Hypothalamus (tissue), 51 donors: ENCODE data around the gene PRKD3.

Experiments used
- DNase-seq, 51 donors: peaks; one replicate each; lab custom pipeline; 2025; lab: John Stamatoyannopoulos, UW

PRKD3 gene

GRCh38 chr2:37324786-37325624, at the start of gene PRKD3:
TSS of gene PRKD3 (minus strand) at chr2:37324833. CDS start at chr2:37316524, 8,309 bp downstream.
- DNase-seq: peak in 43 of 51 donors; percentile 10 to 83 (median 56)

GRCh38 chr2:37372000-37372399, 47.4 kb upstream of the PRKD3 start:
- DNase-seq: no peak

GRCh38 chr2:37370666-37371065, 46.0 kb upstream of the PRKD3 start:
- no peak for DNase-seq

GRCh38 chr2:37367984-37368383, 43.4 kb upstream of the PRKD3 start:
- no peak for DNase-seq

DNA sequence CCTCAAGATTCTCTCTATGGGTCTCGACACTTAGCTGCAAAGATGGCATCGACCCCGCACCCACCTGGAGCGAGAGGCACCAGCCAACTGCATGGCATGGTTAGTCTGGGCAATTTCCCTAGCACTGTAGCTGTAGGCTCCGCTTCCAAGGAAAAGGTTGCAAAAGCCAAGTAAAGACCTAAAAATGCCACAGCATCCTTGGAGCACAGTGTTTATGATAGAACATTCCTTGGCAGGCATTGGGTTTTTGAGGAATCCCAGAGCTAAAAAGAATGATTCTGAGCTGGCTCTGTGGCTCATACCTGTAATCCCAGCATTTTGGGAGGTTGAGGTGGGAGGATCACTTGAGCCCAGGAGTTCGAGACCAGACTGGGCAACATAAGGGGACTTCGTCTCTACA, 42.7 kb upstream of the PRKD3 start:
- DNase-seq: no peak

DNA sequence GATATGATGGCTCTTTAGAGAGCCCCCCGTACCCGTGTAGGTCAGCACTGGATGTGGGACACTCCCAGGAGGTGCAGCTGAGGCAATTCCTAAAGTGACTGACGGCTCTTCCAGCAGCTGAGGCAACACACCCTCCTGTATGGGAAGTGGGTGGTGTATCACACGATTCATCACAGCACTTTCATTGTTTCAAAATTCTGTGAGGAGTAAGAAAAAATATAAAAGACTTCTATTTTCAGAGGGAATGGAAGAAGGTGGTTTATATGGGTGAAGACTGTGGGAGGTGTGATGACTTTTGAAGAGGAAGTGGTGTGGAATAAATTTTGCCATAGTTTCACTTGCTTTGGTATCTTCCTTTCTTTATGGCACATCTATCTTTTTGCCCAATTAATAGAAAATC, 42.1 kb upstream of the PRKD3 start:
- DNase-seq: no peak

DNA sequence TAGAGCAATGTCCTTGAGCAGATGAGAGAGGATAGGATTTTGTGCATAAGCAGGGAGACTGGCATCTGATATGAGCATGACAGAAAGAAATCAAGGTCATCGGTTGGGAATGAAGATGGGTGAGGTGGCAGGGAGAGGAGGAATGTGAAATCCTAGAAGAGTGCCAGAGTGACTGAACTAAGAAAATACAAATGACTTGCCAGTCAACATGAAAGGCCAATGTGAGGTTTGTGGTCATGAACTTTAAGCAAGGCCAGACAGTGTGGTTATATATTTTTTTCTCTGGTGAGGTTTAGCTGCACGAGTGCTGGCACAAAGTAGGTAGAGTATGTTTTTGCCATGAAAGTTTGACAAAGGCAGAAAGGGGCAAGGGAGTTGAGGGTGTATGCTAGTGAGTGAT, 41.0 kb upstream of the PRKD3 start:
- no peak for DNase-seq

DNA sequence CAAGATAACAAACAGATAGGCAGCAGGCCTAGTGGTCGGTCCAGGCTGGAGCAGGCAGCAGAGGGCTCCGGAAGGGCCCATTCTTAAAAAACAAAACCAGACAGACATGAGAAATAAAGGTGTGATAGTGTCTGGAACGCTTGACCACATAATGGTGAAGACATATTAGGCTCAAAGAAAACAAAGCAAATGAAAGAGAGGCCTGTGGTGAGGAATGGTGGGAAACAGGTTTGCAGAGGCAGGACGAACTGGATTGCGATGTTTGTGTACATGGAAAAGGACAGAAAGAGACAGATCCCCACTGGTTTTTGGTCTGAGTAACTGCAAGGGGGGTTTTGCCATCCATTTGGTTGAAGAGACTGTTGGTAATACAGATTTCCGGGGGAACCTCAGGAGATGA, 39.7 kb upstream of the PRKD3 start:
- DNase-seq: no peak

- DNase-seq: no peak
These were observed 37.5 kb upstream of the PRKD3 start for GRCh38 chr2:37361994-37362698.

GRCh38 chr2:37361216-37361815, 36.7 kb upstream of the PRKD3 start:
- DNase-seq: no peak

DNA sequence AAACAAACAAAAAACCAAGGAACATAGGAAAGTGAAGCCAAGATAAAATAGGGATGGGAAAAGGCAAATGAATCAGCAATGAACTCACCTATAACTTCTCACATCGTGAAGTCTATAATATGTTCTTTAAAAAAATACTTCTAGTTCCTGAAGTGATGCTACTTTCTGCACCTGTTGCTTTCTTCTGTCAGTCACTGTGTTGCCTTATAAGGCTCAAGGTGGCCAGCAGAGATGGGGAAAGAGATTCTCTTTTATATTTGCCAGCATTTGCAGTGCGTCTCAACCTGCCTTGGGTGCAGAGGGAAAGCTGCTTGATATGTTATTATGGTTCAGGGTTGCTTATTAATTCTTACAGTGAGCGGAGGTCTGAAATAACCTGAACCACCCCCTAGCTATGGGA, 33.8 kb upstream of the PRKD3 start:
- DNase-seq: no peak

DNA sequence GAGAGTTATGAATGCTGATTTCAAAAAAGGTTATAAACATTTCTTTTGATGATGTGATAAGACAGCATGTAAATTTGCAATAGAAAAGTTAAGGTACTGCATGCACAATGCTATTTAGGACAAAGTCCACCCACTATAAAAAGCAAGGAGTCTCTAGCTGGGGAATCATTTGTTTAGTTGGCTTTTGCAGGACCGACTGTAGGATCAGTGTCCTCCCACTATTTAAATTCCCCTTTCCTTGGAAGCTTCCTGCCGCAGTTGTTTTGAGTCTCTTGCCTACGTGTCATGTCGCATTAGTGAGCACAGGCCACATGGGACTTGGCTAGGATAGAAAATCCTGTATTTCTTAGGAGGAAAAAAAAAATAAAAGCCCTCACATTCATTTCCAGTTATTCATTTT, 32.9 kb upstream of the PRKD3 start:
- no peak for DNase-seq

DNA sequence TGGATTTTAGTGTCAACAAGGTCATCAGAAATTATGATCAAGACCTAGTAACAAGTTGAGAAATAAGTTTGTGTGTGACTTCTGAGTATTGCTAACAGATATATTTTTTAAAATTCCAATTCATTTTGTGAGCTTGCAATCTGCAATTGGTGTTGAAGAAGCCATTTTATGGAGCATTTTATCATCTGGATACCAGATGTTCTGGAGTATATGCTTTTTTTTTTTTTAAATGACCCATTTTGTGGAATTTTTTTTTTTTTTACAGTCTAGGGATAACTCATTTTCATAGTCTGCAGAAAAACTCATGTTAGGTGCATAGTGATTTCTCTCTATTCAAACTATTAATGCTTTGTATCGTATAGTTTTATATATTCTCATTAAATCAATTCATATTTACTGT, 32.4 kb upstream of the PRKD3 start:
- no peak for DNase-seq

- no peak for DNase-seq
These were observed 31.7 kb upstream of the PRKD3 start for GRCh38 chr2:37356299-37356698.

- no peak for DNase-seq
These were observed 31.1 kb upstream of the PRKD3 start for GRCh38 chr2:37355735-37356134.

- DNase-seq: no peak
These were observed 29.9 kb upstream of the PRKD3 start for GRCh38 chr2:37354531-37354930.

- DNase-seq: peak in 2 of 51 donors; percentile 6 to 10
These were observed 25.4 kb upstream of the PRKD3 start for GRCh38 chr2:37350034-37350433.

GRCh38 chr2:37349231-37349860, 24.7 kb upstream of the PRKD3 start:
- DNase-seq: peak in 1 of 51 donors; percentile 5

DNA sequence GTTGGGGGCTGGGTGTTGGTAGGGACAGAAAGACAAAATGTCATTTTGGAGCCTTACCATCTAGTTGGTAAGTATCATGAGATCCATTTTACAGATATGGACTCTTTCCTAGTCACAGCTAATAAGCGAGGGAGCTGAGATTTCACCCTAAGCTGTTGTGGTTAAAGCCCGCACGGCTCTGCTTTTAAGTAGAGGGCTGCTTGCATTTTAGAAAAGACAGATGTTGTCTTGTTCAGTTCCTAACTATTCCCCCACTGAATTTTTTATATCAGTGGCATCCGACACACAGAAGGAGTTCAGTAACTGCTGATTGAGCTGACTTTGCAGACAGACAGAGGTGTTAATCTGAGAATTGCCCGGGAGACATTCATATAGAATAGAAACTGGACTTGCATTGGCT, 23.5 kb upstream of the PRKD3 start:
- DNase-seq: no peak

DNA sequence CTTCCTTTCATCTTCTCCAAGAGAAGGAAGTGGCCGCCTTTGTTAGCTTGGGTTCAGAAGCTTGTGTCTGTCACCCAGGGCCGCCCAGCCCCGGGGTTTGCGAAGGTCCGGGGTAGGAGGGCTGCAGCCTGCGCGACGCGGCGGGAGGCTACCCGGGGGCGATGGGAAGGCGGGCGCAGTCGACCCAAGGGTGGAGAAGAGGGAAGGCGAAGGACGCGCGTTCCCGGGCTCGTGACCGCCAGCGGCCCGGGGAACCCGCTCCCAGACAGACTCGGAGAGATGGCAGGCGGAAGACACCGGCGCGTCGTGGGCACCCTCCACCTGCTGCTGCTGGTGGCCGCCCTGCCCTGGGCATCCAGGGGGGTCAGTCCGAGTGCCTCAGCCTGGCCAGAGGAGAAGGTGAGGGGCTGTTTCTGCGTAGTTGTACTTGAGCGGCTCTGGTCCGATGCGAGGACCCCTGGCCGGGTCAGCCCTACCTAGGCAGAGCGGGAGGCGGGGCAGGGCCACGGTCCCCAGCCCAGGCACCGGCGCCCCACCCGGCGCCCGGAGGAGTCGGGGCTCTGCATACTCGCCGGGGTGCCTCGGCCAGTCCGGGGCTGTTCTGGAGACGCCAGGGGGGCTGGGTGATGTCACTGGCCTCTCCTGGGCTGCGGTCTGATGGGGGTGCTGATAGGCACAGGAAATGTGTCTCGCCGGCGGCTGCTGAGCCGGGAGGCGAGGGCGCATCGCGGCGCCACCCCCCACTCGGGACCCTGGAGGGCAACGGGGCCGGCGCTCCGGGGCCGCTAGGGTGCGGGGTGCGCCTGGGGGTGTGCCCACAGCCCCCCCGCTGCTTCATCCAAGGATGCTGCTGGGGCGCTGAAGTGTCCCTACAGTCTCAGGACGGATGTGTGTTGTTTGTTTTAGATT, 20.1 kb upstream of the PRKD3 start, which contains the start of gene QPCT:
Gene QPCT, plus strand, starts transcription at position 178 of the 909 bp plus-strand sequence. Its CDS starts 102 bp downstream, at position 280.
- peak in 24 of 51 donors; percentile 3 to 56 (median 26) for DNase-seq
